GM18867 (cell line): ENCODE results near the gene PRR14L.
"Not testable (repeated sequence)": the region's sequence is repeated elsewhere in the genome, so short reads cannot be mapped to it uniquely, and the experiment has no call there.

Experiments used
- ATAC-seq: cut with Tn5 transposase; IDR thresholded peaks from one replicate; pipeline ENCODE4 v1.9.1; 2021; ENCODE audit warnings: mild to moderate bottlenecking, moderate library complexity; ENCODE audit not compliant: unreplicated experiment

PRR14L gene

DNA sequence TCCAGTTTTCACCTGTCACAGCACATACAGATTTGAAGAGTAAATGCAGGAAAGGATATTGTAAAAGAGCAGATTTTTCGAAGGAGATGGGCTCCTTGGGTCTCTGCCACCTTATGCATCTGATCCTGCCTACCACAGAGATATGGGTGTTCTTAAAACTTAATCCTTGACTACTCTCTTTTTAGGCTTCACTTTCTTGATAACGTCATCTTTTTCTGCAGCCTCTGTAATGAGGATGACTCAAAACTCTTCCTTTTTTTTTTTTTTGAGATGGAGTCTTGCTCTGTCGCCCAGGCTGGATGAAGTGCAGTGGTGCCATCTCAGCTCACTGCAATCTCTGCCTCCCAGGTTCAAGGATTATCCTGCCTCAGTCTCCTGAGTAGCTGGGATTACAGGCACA is 7.8 kb downstream of the PRR14L start:
- ATAC-seq: no peak

DNA sequence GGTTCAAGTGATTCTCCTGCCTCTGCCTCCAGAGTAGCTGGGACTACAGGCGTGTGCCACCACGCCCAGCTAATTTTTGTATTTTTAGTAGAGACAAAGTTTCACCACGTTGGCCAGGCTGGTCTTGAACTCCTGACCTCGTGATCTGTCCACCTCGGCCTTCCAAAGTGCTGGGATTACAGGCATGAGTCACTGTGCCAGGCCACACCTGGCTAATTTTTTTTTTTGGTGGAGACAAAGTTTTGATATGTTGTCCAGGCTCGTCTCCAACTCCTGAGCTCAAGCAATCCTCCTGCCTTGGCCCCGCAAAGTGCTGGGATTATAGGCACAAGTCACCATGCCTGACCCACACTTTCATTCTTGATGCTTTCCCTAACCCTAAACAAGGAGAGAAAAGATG is 9.6 kb downstream of the PRR14L start:
- not testable (repeated sequence) for ATAC-seq

DNA sequence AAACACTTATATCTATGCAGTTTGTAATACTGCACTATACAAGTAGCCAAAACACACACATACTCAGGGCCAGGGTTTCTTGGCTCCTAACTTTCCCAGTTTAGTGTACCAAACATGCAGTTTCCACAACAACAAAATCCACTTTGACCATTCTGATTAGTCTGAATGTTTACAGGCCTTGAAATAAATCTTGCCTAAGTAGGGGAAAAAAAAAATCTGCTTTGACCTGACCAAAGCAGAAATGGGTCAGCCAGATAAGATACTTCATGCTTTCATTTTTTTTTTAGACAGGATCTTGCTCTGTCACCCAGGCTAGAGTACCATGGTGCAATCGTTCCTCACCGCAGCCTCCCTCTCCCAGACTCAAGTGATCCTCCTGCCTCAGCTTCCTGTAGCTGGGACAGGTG is 10.1 kb downstream of the PRR14L start:
- ATAC-seq: no peak

DNA sequence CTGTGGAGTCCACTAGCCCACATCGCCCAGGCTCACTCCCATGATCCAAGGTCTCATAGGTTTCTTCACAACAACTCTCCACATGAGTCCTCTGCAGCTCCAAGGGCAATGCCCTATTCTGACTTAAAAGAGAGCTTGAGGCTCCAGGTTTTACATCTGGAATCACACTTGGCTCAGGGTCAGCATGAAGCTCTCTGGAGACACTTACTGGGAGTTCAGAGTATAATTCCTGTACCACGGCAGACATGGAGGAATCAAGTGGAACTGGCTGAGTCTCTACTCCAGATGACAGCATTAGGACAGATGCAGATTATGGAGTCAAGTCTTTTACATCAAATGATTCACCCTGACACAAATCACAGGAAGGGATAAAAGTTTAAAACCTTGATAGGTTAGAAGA is 11.4 kb downstream of the PRR14L start:
- no peak for ATAC-seq

DNA sequence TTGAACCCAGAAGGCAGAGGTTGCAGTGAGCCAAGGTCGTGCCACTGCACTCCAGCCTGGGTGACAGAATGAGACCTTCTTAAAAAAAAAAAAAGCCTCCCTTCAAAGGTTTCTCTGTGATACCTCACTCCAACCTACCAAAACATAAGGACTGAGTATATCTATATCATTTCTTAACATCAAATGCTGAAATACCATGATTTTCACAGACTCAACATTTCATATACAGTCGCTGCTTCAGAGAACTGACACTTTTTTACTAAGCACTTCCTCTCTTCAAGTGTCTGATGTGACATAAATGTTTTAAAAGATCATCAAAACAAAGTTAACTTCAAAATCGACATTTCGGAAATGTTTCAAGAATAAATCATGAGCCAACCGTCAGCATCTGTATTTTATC is 12.0 kb downstream of the PRR14L start:
- no peak for ATAC-seq

DNA sequence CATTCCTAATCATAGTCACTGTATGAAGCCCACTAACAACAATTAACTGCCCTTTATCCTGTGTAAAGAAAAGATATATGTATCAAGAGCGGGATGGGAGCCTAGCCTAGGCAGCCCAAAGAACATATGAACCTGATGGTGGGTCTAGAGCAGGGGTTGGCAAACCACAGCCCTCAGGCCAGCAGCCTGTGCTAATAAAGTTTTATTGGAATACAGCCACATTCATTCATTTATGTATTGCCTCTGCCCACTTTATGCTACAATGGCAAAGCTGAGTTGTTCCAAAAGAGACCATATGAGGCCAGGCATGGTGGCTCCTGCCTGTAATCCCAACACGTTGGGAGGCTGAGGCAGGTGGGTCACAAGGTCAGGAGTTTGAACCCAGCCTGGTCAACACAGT is 13.5 kb downstream of the PRR14L start:
- ATAC-seq: no peak

DNA sequence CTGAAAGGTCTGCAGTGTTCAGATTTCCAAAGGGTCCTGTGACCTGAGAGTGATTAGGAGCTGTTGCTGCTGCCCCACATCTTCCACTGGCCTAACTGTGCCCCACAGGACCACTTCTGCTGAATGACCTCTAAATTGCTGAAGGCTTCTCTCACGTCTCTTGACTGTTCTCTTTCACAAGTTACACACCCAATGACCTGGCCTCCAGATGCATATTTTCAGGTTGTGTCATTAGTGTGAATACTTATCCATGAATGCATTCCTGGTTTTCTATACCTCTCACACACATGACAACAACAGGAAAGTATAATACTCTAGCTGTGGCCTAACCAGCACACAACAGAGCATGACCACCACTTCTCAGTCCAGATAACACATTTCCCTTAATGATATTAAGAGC is 15.4 kb downstream of the PRR14L start:
- no peak for ATAC-seq

DNA sequence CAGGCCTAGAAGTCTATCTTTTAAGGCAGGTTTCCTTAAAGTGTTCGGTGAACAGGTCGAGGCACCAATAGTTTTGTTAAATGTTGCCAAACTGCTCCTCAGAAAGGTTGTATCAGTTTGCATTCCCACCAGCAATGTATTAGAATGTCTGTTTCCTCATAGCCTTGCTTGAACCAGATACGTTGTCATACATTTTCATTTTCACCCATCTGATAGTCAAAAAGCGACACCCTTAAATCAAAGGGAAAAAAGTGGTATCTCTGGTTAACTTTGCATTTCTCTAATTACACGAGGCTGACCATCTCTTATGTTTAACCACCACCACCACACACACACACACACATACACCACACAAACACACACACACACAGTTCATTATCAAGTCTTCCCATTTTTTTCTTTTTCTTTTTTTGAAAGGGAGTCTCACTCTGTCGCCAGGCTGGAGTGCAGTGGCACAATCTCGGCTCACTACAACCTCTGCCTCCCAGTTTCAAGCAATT is 16.3 kb downstream of the PRR14L start:
- no peak for ATAC-seq

DNA sequence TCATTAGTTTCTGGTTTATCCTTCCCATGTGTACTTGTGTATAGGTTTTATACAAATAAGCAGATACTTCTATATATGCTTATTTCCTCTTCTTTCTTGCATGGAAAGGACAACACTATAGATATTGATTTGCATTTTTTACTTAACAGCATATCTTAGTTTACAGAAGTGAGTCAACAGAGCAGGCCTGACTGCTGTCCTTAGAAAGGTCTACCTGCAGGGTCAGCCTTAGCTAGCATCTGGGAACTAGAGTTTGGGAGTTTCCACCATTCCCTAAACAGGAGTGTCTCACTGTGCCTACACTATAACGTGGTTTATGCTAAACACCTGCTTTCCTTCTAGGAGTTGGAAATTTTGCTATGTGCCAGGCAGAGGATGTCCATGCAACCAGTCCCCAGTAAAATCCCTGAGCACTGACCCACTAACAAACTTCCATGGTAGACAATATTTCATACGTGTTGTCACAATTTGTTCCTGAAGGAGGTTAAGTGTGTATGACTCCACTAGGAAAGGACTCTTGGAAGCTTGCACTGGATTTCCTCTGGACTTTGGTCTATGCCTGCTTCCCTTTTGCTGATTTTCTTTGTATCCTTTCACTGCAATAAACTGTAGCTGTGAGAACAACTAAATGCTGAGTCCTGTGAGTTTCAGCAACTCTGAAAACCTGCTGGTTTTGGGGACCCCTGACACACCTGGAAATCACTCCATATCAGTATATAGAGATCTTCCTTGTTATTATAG is 17.7 kb downstream of the PRR14L start:
- ATAC-seq: no peak

DNA sequence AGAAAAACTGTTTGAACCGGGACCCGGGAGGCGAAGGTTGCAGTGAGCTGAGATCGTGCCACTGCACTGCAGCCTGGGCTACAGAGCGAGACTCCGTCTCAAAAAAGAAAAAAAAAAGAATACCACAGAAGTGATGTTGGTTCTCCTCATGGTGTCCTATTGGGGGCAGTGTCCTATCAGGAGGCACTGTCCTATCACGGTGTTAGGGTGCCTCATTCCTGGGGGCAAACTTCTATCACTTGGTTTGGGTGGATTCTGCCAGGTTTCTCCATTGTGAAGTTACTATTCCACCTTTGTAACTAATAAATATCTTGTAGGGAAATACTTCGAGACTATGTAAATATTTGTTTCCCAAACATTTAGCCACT is 19.6 kb downstream of the PRR14L start:
- no peak for ATAC-seq

DNA sequence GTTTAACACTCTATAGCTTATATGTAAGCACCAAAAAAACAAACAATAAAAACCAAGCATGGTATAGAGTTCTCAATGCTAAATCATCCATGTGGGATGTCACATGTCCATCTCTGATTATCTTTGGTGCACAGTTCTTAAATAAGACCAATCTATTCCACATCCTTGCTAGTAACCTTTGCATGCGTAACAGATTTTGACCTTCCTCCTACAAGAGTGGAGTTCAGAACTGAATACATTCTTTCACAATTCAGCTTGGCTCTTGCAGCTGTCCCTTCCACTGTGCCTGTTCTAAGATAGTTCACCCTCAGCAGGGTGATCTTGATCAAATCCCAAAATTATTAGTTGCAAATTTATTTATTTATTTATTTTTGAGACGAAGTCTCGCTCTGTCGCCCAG is 21.1 kb downstream of the PRR14L start:
- ATAC-seq: no peak

DNA sequence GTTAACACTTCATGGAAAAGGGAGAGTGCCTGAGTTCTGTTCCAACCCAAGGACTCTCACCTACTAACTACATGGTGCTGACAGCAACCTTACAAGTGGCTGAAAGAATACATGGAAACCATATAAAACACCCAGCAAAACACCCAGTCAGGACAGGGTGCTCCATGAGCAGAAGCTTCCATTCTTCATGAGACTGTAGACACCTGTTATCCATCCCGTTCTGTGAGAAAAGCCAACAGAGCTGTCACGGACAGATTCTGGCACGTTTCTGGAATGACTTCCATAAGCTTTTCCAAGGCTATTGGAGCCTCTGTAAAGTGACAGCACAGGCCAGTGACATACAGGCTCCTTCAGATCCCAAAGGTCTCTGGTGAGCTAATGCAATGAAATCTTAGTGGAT is 23.2 kb downstream of the PRR14L start:
- no peak for ATAC-seq

DNA sequence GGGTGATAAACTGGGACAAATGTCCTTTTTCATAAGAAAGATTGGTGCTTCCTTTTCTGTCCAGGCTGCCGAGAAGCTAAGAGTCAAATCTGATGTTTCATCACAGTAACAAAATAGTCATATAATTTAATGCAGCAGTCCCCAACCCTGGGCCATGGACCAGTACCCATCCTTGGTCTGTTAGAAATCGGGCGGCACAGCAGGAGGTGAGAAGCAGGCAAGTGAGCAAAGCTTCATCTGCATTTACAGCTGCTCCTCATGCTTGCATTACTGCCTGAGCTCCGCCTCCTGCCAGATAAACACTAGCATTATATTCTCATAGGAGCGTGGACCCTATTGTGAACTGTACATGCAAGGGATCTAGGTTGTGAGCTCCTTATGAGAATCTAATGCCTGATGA is 26.2 kb downstream of the PRR14L start:
- no peak for ATAC-seq

DNA sequence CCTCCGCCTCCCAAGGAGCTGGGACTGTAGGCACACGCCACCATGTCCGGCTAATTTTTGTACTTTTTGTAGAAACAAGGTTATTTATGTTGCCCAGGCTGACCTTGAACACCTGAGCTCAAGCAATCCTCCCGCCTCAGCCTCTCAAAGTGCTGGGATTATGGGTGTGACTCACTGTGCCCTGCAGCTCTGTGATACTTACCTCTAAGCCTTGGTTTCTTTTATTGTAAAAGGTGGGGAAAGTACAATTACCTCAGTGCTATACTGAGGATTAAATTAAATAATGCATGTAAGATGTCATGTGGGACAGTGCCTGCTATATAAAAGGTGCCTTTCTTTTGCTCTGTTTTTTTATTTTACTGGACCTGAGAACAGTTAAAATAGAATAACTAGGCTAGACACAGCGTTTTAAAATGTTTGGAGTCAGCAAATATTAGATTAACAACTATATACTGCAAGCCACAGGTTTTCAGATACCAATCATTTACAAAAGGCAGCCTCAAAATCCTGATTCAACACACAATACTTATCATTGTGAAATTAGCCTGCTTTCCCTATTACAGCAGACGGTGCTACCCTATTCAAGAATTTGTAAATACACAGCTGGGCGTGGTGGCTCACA is 30.0 kb downstream of the PRR14L start:
- no peak for ATAC-seq

DNA sequence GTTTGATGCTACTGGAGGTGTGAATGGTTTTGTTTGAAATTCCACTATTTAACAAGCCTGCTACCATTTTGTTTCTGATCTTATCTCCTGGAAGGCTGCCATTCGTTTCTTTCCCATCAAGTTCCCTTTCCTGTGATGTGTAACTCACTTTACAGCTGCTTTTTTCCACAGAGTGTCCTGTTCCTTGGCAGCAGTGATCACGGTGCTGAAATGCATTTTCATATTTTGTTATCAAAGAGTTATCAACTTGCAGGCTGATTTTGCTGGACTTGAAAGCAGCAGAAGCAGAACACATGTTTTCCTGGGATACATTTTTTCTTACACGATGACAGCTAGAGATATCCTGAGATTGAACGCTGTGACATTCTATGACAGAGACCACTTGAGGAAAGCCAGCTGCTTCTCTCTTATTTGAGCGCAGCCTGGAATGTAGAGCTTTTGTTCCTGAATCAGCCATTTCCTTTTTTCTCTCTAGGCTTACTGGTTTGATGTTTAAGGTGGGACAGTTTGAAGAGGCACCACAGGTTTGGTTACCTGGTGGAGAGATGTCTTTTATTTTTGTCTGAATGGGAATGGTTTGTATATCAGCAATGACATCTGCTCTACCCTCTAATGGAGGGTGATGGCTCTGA is 34.7 kb downstream of the PRR14L start:
- ATAC-seq: no peak

DNA sequence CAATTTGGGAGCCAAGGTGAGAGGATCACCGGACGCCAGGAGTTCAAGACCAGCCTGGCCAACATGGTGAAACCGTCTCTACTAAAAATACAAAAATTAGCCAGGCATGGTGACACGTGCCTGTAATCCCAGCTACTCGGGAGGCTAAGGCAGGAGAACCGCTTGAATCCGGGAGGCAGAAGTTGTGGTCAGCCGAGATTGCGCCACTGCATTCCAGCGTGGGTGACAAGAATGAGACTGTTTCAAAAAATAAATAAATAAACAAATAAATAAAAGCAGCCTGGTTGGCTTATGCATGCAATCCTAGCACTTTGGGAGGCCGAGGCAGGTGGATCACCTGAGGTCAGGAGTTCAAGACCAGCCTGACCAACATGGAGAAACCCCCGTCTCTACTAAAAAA is 38.7 kb downstream of the PRR14L start:
- ATAC-seq: not testable (repeated sequence)

DNA sequence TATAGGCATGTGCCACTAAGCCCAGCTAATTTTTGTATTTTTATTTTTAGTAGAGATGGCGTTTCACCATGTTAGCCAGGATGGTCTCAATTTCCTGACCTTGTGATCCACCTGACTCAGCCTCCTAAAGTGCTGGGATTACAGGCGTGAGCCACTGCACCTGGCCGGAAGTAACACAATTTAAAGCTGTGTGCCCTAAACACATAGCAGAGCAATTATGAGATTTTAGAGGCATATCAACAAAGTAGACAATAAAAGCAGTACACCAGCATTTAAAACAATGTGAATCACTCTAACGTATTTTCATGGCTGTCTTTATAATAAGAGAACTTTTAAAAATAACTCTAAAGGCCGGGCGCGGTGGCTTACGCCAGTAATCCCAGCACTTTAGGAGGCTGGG is 42.4 kb downstream of the PRR14L start:
- ATAC-seq: no peak

DNA sequence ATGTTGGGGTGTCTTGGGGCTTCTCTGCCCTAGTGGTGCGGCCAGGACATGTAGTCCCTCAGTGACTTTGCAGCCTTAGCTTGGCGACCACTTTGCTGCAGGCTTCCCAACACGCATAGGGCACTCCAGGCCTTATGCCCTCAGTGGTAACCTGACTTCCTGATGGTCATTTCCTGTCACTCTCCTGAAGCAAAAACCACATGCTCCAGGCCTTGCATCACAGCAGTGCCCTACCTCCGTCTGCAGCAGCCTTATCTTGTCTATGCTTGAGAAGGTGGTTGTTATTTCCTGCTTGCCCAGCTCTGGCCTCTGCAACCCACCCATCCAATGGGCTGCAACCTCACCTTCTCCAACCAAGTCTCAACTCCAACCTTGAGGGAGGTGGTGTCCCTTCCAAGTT is 54.5 kb downstream of the PRR14L start:
- ATAC-seq: no peak

DNA sequence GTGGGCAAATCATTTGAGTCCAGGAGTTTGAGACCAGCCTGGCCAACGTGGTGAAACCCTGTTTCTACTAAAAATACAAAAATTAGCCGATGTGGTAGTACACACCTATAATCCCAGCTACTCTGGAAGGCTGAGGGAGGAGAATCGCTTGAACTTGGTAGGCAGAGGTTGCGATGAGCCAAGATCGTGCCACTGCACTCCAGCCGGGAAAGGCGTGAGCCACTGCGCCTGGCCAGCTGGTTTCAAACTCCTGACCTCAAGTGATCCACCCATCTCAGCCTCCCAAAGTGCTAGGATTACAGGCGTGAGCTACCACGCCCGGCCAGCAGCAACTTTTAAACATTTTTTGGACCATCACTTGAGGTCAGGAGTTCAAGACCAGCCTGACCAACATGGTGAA is 55.9 kb downstream of the PRR14L start:
- not testable (repeated sequence) for ATAC-seq

DNA sequence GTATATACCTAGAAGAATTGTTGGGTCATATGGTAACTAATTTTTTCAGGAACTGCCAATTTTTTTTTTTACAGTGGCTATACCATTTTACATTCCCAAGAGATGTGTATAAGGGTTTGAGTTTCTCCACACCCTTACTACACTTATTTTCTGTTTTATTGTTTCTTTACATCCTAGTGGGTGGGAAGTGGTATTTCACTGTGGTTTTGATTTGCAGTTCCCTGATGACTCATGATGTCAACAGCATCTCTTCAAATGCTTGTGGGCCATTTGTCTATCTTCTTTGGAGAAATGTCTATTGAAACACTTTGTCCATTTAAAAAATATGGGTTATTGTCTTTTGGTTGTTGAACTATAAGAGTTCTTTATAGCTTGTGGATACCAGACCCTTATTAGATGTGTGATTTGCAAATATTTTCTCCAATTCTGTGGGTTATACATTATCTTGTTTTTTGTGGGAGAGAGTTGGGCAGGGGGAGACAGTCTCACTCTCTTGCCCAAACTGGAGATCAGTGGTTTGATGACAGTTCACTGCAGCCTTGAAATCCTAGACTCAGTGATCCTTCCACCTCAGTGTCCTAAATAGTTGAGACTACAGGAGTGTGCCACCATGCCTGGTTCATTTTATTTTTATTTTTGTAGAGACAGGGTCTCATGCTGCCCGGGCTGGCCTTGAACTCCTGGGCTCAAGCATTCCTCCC is 57.6 kb downstream of the PRR14L start:
- no peak for ATAC-seq

DNA sequence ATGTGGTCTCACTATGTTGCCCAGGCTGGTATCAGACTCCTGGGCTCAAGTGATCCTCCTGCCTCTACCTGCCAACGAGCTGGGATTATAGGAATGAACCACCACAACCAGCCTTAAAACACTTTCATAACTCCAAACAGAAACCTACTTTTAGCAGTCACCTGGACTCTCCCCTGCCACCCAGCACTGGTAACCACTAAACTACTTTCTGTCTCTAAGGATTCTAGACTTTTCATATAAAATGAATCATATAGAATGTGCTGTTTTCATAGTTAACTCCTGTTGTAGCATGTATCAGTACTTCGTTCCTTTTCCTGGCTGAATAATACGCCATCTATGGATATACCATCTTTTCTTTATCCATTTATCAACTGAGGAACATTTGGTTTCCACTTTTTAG is 58.5 kb downstream of the PRR14L start:
- ATAC-seq: no peak
